Measurements from ENCODE around the gene CLCF1.

CLCF1 gene

DNA sequence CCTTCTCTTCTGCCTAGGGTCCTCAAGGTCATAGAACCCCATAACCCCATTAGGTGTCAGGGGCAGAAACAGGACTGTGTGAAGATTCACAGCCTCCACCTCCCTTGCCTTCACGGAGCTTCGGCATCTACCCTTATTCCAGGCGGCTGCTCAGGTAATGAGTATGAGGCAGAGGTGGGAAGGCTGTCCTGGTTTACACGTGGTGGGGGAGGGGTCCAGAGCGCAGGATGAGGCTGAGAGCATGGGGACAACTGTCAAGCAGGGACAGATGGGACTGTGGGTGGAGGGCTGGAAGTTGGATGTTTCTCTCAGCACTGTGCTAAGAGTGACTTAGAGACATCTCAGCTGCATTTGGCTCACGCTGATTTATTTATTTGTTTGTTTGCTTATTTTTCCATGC is 14.1 kb upstream of the CLCF1 start:
- TF ChIP-seq, protein P1, sequence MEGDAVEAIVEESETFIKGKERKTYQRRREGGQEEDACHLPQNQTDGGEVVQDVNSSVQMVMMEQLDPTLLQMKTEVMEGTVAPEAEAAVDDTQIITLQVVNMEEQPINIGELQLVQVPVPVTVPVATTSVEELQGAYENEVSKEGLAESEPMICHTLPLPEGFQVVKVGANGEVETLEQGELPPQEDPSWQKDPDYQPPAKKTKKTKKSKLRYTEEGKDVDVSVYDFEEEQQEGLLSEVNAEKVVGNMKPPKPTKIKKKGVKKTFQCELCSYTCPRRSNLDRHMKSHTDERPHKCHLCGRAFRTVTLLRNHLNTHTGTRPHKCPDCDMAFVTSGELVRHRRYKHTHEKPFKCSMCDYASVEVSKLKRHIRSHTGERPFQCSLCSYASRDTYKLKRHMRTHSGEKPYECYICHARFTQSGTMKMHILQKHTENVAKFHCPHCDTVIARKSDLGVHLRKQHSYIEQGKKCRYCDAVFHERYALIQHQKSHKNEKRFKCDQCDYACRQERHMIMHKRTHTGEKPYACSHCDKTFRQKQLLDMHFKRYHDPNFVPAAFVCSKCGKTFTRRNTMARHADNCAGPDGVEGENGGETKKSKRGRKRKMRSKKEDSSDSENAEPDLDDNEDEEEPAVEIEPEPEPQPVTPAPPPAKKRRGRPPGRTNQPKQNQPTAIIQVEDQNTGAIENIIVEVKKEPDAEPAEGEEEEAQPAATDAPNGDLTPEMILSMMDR (IDR thresholded peaks at IDR 0.05): no peak

DNA sequence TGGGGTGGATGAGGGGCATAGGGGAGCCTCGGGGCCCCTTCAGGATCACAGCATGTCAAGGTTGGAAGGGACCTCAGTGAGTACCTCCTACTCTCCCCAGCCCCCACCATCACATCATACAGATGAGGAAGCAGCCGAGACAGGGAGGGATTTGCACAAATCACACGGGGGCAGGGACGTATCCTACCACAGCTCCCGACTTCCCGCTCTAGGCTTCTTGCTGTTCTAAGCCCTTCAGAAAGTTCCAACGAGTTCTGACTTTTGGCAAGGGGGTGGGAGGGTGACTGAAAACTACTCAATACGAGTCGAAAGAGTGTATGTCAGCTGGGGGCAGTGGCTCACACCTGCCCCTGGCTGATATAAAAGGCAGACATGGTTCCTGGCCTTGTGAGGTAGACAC is 13.7 kb upstream of the CLCF1 start:
- TF ChIP-seq, protein P1 (IDR thresholded peaks at IDR 0.05): no peak

DNA sequence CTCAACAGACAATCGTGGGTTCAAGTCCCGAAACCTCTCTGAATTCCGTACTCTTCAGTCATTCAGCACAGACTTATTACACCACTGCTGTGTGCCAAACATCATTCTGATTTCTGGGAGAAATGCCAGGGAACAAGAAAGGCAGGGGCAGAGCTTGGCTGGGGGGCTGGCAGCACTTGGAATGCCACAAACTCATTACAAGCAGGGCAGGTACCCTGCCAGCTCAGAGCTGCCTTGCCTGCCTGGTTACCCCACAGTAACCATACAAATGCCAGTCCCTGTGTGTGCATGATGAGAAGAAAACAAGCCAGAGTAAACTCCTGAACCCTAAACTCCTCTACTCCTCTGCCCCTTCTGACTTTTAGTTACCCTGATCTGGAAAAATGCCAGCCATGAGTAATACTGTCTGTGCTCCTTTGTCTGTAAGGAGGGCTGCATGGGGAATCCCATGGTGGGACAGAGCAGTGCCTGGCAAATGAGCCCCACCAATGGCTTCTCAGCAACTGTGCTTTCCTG is 11.5 kb upstream of the CLCF1 start:
- TF ChIP-seq, protein P1 (IDR thresholded peaks at IDR 0.05): no peak

DNA sequence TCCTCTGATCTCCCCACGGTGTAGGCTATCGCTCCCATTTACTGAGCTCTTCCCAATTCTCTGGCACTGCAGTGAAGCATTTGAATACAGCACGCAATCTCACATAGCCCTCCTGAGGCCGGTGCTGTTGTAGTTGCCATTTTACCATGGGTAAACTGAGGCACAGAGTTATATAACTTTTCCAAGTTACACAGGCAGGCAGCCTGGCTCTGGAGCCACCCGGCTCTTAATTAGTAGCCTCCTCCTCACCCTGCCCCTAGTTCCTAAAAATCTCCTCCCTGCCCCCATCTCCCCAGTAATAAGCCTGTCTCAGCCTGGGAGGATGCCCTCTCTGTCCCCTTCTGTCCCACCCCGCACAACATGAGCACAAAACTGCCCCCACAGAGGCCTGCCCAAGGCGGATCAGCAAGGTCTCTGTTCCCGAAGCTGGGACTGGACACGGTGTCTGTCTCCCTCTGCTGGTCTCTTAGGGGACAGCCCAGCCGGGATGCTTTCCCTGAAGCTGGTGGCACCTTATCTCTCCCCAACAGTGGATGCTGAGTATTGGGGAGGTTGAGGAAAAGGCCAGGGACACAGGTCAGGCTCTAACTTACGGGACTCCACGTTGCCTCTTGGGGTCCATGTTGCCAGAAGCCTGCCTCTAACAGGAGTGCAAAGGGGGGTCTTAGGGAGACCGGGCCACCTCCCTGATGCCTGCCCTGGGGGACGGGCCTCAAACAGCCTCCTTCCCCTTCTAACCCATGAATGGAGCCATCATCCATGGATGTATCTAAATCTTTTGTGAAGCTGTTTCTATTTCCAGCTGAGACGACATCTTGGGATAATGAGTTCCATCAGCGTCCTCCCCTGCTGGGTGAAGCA is 9.1 kb upstream of the CLCF1 start:
- TF ChIP-seq, protein P1 (IDR thresholded peaks at IDR 0.05): peak; percentile 95

DNA sequence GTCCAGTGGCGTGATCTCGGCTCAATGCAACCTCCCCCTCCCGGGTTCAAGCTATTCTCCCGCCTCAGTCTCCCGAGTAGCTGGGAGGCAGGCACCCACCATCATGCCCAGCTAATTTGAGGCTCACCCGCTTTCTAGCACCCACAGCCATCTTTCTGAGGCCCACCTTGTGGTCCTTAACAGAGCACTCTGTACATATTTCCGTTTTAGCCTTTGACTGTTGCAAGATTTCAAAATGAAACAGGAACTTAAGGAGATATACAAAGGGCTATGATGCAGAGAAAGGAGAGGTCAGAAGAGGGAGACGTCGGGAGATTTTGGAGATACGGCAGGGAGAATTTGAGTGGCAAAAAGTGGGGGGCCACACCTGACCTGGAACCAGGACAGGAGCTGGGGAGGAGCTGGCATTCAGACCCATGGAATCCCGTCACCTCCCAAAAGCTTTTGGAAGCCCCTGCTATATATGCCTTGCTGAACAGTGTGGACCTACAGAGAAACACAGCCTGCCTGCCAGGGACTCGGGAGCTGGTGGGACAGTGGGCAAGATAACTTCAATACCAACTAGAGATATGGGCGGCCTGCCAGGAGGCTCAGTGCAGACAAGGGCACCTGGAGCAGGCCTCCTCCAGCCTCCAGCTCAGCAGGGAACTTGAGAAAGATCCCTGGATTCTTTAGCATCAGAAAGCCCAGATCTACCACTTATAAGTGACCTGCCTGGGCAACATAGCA is 8.0 kb upstream of the CLCF1 start:
- TF ChIP-seq, protein P1 (IDR thresholded peaks at IDR 0.05): no peak

DNA sequence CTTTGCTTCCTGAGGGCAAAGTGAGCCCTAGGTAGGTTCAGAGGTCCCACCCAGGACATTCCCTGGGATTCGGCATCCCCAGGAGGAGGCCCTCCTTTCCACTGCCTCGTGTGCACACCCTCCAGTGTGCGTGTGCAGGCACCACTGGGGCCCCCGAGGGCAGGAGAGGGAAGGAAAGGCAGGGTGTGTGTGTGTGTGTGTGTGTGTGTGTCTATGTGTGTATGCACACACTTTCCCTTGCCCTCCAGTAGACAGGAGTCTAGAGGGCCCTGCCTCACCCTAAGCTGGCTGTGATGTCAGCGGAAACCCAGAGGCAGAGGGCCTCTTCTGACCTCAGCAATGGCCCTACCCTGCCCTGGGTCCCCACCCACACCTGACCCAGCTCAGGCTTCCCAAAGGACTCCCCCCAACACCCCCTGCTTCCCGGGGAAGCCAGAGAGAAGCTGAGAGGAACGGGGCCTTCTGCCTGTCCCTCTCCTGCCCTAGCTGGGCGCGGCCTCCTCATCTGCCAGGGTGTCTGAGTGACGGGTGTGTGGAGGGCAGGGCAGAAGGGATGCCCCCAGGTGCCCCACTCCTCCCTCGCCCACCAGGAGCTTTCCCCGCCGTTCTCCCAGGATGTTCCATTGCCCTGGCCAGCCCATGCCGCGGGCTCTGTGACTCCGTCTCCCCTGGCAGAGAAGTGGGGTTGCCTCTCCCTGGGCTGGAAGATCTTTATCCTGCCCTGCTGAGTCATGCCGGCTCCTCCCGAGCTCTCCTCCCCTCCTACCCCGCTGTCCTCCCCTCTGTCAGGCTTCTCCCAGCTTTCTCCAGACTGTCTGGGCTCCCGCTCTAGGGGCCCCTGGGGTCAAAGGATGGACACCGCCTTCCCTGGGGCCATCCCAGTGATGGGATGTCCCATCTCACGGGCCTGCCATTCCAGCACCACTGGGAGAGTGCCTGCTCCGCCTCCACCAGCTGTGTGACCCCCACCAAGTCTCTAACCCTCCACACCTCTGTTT is 6.0 kb upstream of the CLCF1 start:
- TF ChIP-seq, protein P1 (IDR thresholded peaks at IDR 0.05): no peak

DNA sequence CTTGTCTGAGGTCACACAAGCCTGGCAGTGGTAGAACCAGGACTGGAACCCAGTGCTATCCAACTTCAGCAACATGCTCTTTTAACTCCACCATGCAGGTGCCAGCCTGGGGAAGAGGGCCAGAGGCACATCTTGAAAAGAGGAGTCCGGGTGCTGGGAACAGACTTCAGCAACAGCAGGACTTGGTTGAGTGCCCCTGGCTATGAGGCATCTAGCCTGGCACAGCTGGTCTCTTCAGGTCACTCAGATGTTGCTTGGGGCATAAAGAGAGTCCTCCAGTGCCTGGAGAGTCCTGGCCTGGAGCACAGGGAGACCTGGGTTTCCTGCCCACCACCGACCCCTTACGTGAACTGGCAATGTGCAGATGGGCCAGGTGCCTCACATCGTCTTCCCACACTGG is 5.1 kb upstream of the CLCF1 start:
- TF ChIP-seq, protein P1 (IDR thresholded peaks at IDR 0.05): no peak

Measured in LNCAP (cell line).